GM12872 (cell line): ENCODE measurements around the gene ULK1.

Source experiments
- CTCF ChIP-seq: IDR thresholded peaks from 3 replicates; pipeline ENCODE4 v1.5.1; 2011; ENCODE audit warnings: low read depth, mild to moderate bottlenecking, low read length, moderate library complexity; ENCODE audit not compliant: insufficient read depth

The ULK1 gene

GRCh38 chr12:131916306-131917138, 22.1 kb downstream of the ULK1 start:
- no peak for TF ChIP-seq CTCF

GRCh38 chr12:131917139-131917710, 22.8 kb downstream of the ULK1 start:
- no peak for TF ChIP-seq CTCF

- no peak for TF ChIP-seq CTCF
These were observed 23.4 kb downstream of the ULK1 start for GRCh38 chr12:131917711-131918306.

GRCh38 chr12:131918311-131919050, 24.1 kb downstream of the ULK1 start:
- TF ChIP-seq CTCF = no peak

GRCh38 chr12:131919051-131919347, 24.6 kb downstream of the ULK1 start:
- no peak for TF ChIP-seq CTCF

GRCh38 chr12:131919366-131920156, 25.1 kb downstream of the ULK1 start:
- no peak for TF ChIP-seq CTCF
